Cerebellar cortex (tissue), 1 donor: Measurements from ENCODE around the gene CTDSP1.

Experiments used
- DNase-seq: peaks from one replicate; pipeline ENCODE4 v3.0.0-alpha.2; 2015; ENCODE audit warnings: low spot score

CTDSP1 gene

DNA sequence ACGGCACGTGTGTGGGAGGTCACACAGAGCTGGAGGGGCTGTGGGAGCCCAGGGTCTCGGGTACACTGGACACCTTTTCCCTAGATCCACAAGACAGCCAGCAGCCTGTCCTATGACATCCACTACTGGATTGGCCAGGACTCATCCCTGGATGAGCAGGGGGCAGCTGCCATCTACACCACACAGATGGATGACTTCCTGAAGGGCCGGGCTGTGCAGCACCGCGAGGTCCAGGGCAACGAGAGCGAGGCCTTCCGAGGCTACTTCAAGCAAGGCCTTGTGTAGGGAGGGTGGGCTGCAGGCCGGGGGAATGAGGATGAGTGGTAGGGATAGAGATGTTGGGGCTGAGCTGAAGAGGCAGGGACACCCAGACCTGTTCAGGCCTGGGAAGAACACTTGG, 25.9 kb downstream of the CTDSP1 start:
- DNase-seq = no peak

DNA sequence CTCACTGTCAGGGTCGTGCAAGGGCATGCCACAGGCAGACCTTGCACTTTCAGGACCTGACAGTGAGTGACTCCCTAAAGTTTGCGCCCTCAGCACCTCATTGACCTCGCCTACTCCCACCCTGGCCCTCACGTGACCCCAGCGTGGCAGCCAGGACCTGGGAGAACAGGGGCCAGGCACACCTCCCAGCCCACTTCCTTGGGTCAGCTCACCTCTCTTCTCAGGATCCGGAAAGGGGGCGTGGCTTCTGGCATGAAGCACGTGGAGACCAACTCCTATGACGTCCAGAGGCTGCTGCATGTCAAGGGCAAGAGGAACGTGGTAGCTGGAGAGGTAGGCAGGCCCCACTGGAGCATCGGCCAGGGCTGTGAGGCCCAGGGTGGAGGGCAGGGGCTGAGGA, 28.1 kb downstream of the CTDSP1 start:
- no peak for DNase-seq

DNA sequence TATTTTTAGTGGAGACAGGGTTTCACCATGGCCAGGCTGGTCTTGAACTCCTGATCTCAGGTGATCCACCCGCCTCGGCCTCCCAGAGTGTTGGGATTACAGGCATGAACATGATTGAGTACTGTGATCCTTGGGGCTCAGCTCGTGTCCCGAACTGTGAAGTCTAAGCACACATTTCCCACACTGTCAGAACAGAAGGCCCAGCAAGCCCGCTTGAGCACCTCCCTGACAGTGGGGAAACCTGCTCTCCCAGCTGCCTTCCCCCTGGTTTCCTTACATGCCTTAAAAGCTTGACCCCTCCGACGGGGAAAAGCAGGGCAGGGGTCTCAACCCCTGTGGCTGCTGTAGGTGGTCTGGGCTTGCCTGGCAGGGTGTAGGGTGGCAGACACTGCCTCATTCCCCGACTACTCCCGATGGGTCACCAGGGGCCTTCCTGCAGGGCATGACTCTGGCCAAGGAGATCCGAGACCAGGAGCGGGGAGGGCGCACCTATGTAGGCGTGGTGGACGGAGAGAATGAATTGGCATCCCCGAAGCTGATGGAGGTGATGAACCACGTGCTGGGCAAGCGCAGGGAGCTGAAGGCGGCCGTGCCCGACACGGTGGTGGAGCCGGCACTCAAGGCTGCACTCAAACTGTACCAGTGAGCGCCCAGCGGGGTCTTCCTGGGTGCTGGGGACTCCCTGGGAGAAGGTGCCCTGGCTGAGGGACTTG, 29.3 kb downstream of the CTDSP1 start:
- DNase-seq = no peak

DNA sequence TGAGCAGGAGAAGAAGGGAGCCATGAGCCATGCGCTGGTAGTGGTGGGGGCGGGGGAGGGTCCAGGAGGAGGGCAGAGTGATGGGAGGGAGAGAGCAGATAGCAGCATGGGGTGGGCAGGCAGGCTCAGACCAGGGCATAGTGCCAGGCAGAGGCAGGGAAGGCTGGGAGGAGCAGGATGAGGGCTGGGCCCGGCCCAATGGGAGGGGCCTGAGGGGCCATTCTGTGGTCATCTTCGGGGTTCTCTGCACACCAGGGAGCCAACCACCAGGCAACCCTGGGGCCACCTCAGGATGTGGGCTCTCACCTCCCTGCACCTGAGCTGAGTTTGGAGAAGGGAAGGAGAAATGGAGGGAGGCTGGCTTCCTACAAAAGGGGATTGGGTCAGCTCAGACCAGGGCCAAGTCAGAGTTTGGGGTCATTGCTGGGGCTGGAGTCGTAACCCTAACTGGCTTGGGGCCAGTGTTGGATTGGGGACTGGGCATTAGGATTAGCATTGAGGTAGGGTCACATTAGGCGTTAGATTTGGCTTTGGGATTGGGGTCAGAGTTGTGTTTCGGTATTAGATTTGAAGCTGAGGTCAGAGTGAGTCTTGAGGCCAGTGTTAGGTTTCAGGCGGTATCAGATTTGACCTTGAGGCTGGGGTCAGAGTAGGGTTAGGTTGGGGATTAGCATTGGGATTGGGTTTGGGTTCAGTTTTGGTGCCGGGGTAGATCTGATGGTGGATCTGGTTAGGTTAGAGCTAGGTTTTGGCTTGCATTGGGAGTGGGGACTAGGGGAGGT, 30.4 kb downstream of the CTDSP1 start:
- no peak for DNase-seq

DNA sequence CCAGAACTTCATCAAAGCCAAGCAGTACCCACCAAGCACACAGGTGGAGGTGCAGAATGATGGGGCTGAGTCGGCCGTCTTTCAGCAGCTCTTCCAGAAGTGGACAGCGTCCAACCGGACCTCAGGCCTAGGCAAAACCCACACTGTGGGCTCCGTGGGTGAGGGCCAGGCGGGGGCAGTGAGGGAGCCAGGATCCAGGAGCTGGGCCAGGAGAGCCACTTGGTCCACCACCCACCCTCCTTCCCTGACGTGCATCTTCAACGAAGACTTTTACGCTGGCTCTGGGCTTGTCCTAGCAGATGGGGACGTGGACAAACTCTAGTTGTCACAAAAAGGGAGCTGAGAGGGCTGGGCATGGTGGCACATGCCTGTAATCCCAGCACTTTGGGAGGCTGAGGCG, 31.1 kb downstream of the CTDSP1 start:
- DNase-seq = no peak

DNA sequence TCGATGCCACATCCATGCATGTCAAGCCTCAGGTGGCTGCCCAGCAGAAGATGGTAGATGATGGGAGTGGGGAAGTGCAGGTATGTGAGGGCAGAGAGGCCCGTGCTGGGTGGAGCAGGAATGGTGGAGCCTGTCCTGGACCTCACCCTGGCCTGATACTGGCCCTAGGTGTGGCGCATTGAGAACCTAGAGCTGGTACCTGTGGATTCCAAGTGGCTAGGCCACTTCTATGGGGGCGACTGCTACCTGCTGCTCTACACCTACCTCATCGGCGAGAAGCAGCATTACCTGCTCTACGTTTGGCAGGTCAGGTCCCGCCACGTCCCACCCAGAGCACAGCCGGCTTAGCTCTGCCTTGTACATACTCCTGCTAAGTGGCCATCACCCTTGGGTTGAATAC, 32.2 kb downstream of the CTDSP1 start:
- DNase-seq = no peak

DNA sequence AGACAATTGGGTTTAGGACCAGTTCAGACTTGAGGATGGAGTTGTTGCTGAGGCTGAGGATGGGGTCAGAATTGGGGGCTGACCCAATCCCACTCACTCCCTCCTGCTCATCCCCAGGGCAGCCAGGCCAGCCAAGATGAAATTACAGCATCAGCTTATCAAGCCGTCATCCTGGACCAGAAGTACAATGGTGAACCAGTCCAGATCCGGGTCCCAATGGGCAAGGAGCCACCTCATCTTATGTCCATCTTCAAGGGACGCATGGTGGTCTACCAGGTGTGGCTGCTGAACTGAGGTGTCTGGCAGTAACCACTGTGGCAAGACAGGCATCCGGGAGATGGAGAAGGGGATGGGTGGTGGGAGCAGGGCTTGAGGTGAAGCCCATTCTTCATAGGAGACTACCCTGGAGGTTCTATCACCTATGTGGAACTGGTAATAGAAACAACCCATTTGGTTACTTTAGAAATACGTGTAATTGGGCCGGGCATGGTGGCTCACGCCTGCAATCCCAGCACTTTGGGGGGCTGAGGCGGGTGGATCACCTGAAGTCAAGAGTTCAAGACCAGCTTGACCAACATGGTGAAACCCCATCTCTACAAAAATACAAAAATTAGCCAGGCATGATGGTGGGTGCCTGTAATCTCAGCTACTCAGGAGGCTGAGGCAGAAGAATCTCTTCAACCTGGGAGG, 33.2 kb downstream of the CTDSP1 start:
- no peak for DNase-seq

DNA sequence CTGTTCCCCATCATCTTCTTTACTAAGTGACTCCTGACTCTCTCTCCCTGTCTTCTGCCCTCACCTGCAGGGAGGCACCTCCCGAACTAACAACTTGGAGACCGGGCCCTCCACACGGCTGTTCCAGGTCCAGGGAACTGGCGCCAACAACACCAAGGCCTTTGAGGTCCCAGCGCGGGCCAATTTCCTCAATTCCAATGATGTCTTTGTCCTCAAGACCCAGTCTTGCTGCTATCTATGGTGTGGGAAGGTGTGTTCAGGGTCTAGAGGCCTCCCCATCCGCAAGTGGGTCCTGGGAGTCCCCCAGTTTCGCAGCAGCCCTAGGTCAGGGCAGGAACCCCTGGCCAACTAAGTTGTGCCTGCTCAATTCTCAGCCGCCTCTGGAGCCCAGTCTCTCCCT, 34.8 kb downstream of the CTDSP1 start:
- no peak for DNase-seq

DNA sequence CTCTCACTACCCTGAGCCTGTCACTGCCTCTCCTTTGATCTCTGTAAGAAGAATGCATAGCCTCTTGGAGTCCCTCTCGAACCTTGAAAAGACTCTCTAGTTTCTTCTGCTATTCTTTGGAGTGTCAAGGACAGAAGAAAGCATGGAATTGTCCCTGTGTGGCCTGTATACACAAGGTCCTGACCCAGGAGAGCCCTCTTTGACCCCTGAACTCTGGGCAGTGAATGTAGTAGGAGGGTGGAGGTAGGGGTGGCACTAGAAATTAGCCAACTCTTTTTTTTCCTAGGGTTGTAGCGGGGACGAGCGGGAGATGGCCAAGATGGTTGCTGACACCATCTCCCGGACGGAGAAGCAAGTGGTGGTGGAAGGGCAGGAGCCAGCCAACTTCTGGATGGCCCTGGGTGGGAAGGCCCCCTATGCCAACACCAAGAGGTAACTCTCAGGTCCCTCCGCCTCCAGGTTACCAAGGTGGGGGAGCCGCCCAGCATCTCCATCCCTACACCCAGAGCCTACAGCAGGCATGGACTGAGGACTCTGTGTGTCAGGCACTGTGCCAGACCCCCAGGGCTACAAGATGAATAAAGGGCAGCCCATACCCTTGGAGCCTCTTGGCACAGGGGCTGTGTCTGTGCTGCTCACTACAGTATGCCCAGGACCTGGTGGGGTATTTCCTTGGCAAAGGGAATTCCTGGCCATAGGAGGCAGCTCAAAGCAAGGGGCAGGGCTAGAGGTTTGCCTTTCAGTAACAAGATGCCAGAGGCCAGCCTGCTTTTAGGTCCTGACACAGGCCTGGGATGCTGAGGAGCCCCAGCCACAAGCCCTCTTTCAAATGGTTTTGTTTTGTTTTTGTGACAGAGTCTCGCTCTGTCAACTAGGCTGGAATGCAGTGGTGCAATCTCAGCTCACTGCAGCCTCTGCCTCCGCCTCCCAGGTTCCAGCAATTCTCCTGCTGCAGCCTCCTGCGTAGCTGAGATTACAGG, 35.6 kb downstream of the CTDSP1 start:
- DNase-seq = no peak

DNA sequence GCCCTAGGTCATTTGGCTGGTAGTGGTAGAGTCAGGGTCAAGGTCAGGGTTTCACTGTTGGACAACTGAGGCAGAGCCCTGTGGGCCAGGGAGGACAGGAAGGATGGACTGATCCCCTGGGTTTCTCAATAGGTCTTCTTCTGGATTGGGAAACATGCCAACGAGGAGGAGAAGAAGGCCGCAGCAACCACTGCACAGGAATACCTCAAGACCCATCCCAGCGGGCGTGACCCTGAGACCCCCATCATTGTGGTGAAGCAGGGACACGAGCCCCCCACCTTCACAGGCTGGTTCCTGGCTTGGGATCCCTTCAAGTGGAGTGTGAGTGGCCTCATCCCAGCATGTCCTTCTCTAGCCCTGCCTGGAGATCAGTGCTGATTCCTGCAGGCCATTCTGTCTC, 37.3 kb downstream of the CTDSP1 start:
- DNase-seq = no peak

DNA sequence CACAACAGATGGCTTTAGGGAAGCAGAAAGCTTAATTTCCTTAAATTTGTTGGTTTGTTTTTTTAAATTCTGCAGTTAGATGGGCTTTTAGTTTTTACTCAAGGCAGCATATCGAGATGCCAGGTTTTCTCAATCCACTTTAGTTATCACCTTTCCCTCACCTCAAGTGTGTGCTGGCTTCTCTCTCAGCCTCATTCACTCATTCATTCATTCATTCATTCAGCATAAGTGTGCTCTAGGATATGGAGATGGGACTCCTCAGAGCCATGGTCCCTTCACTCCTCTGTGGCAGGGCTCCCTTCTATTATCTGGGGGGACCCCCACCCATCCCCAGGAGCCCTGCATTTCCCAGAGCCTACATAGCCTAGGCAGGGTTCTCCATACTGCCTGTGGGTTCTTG, 38.3 kb downstream of the CTDSP1 start:
- DNase-seq = no peak

DNA sequence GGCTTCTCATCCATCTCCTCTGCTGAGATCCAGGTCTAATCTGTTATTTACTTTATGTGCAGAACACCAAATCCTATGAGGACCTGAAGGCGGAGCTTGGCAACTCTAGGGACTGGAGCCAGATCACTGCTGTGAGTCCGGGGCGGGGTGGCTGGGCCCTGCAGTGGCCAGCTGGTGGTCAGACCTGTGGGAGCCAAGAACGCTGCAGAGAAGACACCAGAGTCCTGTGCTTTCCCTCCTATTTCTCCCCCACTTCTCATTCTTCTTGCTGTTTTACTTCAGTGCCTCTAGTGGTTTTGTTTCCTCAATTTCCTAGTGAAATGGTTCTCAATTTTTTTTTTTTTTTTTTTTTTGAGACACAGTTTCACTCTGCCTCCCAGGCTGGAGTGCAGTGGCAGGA, 38.9 kb downstream of the CTDSP1 start:
- peak; percentile 60 for DNase-seq

DNA sequence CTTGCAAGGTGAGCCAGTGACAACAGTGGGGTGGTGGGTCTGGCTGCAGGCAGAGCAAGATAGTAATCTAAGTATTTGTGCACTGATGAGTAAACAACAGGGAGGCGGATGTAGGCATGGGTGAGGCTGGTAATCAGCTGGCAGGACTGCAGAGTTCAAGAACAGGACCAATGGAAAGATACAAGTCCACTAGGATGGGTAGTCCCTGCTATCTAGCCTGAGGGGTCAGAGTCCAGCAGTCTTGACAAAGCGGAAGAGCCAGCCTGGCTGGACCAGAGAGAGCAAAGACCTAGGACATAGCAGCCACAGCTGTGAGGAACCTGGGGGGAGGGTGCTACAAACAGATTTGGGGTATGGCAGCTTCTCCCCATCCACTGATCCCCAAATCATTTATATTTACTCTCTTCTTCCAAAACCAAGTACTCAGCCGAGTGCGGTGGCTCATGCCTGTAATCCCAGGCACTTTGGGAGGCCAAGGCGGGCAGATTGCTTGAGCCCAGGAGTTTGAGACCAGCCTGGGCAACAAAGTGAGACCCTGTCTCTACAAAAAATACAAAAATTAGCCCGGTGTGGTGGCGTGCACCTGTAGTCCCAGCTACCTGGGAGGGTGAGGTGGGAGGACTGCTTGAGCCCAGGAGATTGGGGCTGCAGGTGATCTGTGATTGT, 45.2 kb downstream of the CTDSP1 start:
- DNase-seq = no peak

DNA sequence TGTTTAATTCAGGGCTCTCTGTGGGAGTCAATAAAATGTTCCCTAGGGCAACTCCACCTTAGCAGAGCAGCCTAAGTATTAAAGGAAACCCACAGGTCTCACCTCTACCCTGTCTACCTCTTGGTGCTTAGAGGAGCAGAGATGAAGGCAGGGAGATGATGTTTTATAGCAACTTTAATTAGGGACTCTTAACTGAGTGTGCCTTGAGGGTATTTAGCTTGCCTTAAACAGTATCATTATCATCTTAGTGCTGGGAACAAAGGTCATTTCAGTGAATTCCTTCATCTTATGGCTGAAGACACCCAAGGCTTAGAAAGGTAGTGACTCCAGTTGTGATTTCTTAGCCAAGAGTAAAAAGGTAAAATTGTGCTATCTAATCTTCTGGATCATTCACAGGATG, 45.9 kb downstream of the CTDSP1 start:
- DNase-seq = no peak

DNA sequence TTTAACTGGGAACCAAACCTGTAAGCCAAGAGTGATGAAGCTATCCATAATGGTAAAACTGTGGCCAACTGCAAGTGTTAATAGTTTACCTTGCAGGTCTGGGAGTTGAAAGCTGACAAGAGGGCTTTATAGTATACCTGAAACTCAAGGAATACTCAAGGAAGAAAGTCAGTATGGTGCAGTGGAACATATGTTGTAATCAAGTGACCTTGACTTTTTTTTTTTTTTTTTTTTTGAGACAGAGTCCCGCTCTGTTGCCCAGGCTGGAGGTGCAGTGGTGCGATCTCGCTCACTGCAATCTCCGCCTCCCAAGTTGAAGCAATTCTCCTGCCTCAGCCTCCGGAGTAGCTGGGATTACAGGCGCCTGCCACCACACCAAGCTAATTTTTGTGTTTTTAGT, 46.9 kb downstream of the CTDSP1 start:
- no peak for DNase-seq

DNA sequence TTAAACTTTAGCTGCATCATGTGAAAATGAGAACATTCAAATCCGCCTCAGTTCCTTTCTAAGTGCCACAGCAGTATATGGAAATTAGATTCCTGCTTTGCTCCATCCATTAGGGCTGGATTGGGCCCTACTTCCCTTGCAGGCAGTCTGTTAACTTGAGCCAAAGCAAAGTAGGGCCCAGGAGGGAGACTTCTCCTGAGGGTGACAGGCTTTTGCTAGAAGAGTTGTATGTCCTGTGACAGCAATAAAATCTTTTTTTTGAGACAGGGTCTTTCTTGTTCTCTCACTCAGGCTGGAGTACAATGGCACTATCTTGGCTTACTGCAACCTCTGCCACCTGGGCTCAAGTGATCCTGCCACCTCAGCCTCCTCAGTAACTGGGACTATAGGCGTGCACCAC, 47.4 kb downstream of the CTDSP1 start:
- DNase-seq = no peak

DNA sequence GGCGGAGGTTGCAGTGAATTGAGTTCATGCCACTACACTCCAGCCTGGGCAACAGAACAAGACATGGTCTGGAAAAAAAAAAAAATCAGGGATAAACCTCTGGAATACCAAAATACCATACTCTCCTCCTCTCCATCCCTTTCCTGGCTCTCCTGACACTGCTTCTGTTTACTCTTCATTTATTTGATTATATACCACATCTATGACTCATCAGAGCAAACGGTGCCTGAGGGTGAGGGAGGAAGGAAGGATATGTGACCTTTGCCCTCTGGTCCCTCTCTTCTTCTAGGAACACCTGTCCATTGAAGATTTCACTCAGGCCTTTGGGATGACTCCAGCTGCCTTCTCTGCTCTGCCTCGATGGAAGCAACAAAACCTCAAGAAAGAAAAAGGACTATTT, 49.3 kb downstream of the CTDSP1 start:
- DNase-seq = no peak

DNA sequence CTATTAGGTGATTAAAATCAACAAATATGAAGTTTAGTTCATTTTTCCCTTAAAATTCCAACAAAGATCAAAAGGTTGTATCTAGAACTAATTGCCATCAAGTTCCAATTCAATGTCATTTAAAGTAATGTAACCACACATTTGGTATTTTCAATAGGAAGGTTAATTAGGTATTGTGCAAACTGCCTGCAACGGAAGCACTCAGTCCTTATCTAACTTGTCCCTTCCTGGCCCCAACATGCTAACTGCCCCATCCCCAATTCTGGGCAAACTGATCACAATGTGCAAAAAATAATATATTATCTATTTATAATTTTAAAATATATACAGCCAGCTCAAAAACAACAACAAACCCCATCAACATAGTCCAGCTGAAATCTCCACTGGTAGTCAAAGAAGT, 52.4 kb downstream of the CTDSP1 start:
- DNase-seq = no peak
